Testis (tissue), 3 donors: Measurements from ENCODE around the gene SLC9A8. TPM values are rescaled to one million over a fixed set of nuclear protein-coding genes. Genes with fewer than 3 reads are reported as not detected.

Experiments used
- DNase-seq: peaks from one replicate; pipeline ENCODE4 v3.0.0-alpha.2; 2019
- H3K27ac ChIP-seq, 2 donors: fragments of 200-600 bp; sonication (generic); one replicate each; pipeline ENCODE4 v1.5.1; 2019
- H3K27me3 ChIP-seq: fragments of 200-600 bp; sonication (generic); one replicate; pipeline ENCODE4 v1.5.1; 2019
- H3K36me3 ChIP-seq: fragments of 200-600 bp; sonication (generic); one replicate; pipeline ENCODE4 v1.5.1; 2017; ENCODE audit warnings: low read depth; ENCODE audit errors: missing control alignments
- H3K4me1 ChIP-seq: fragments of 200-600 bp; sonication (generic); one replicate; pipeline ENCODE4 v1.5.1; 2019
- H3K4me3 ChIP-seq, 2 donors: fragments of 200-600 bp; sonication (generic); one replicate each; pipeline ENCODE4 v1.5.1; 2017 to 2019
- H3K9me3 ChIP-seq: fragments of 200-600 bp; sonication (generic); one replicate; pipeline ENCODE4 v1.5.1; 2017
- CTCF ChIP-seq, 3 experiments: fragments of 450-650 bp in 2 of 3; fragments of 200-600 bp in 1 of 3; sonication (generic) in 1 of 3; IDR thresholded peaks; one replicate each; pipeline ENCODE4 v1.5.1; 2016 to 2019; ENCODE audit warnings: antibody characterized with exemption in 3 of 3, mild to moderate bottlenecking in 2 of 3, moderate library complexity in 1 of 3
- POLR2A ChIP-seq: fragments of 450-650 bp; IDR thresholded peaks from one replicate; pipeline ENCODE4 v1.6.1; 2017; ENCODE audit warnings: antibody characterized with exemption, mild to moderate bottlenecking, moderate library complexity
- WGBS, 2 donors: methylation state at CpG; one replicate each; pipeline ENCODE4 v1.1.5; 2018; 5-methylcytosine and 5-hydroxymethylcytosine counted together
- intact Hi-C: fragments of 100-400 bp; cut with DNase I; formaldehyde crosslinking; loops from one replicate; pipeline ENCODE4 v1.15.1; 2023; ENCODE audit warnings: low total_unique reads
- polyA plus RNA-seq: library from polyadenylated mRNA; stranded (reverse); fragments of 350-450 nt; fragmentation: Illumina TruSeq; extraction: RNeasy Lipid Tissue Mini Kit (QIAGEN cat#74804); gene quantifications from one replicate; pipeline ENCODE4 v1.2.3, GENCODE V29; 2014; ENCODE audit warnings: low read depth, low replicate concordance; ENCODE audit not compliant: insufficient read depth
- total RNA-seq, 2 donors: library from RNA; depleted of rRNA; stranded (reverse); fragments of >200 nt; gene quantifications; one replicate each; pipeline ENCODE4 v1.2.3, GENCODE V29; 2016

The SLC9A8 gene
- total and polyA plus RNA-seq, 3 donors from 2014 or later, result 21.3 to 33.0 (median 32.7) TPM

GRCh38 chr20:49907405-49908257, 95.0 kb downstream of the SLC9A8 start:
- H3K4me3 ChIP-seq, result no peak overlapping the region
- 89 to 91% methylated on average over 13 to 19 of the region's 19 CpGs for WGBS, 2 donors
- H3K9me3 ChIP-seq, result no peaks in the 10 kb centered on the region
- intact Hi-C loops, result no loop called here
- no peak overlapping the region for H3K27ac ChIP-seq
- no peak for TF ChIP-seq CTCF (IDR thresholded peaks at IDR 0.05)
- TF ChIP-seq POLR2A, result no peak
- DNase-seq, result no peak
- no peaks in the 10 kb centered on the region for H3K36me3 ChIP-seq
- H3K4me1 ChIP-seq, result peaks cover 7% of the 10 kb centered on the region
- H3K27me3 ChIP-seq, result no peaks in the 10 kb centered on the region

GRCh38 chr20:49908258-49908565, 95.6 kb downstream of the SLC9A8 start:
- WGBS, 2 donors, result 96 to 97% methylated on average over 8 to 11 of the region's 11 CpGs
- H3K4me1 ChIP-seq, result peaks cover 7% of the 10 kb centered on the region
- no peaks in the 10 kb centered on the region for H3K27me3 ChIP-seq
- no peaks in the 10 kb centered on the region for H3K36me3 ChIP-seq
- no peaks in the 10 kb centered on the region for H3K9me3 ChIP-seq
- no peak for DNase-seq
- TF ChIP-seq POLR2A, result no peak
- TF ChIP-seq CTCF (IDR thresholded peaks at IDR 0.05), result no peak
- no peak overlapping the region for H3K27ac ChIP-seq
- H3K4me3 ChIP-seq, result no peak overlapping the region
- intact Hi-C loops, result no loop called here

GRCh38 chr20:49909499-49910339, 97.1 kb downstream of the SLC9A8 start:
- peak; percentile 62 for DNase-seq
- peaks cover 22% of the 10 kb centered on the region for H3K4me1 ChIP-seq
- H3K36me3 ChIP-seq, result no peaks in the 10 kb centered on the region

GRCh38 chr20:49910340-49910706, 97.7 kb downstream of the SLC9A8 start:
- peaks cover 23% of the 10 kb centered on the region for H3K4me1 ChIP-seq
- WGBS, 2 donors, result 28 to 67% methylated on average over 2 to 4 of the region's 4 CpGs

More at GRCh38 chr20:49909499-49910339, 97.1 kb downstream of the SLC9A8 start:
- intact Hi-C loops, result no loop called here
- Histone ChIP-seq H3K27me3 (no peaks in the 10 kb centered on the region), H3K4me3 (no peak overlapping the region), H3K27ac (peak overlapping the region; percentile 14 to 15), H3K9me3 (no peaks in the 10 kb centered on the region)
- TF ChIP-seq POLR2A (no peak), CTCF (IDR thresholded peaks at IDR 0.05) (peak in 1 of 3 experiments; percentile 38)
- 58 to 76% methylated on average over 25 to 28 of the region's 28 CpGs for WGBS, 2 donors

More at GRCh38 chr20:49910340-49910706, 97.7 kb downstream of the SLC9A8 start:
- no peak for TF ChIP-seq POLR2A
- TF ChIP-seq CTCF (IDR thresholded peaks at IDR 0.05), result no peak
- H3K4me3 ChIP-seq, result no peak overlapping the region
- H3K27me3 ChIP-seq, result no peaks in the 10 kb centered on the region
- no peaks in the 10 kb centered on the region for H3K36me3 ChIP-seq
- no peak overlapping the region for H3K27ac ChIP-seq
- intact Hi-C loops, result no loop called here
- DNase-seq, result no peak
- H3K9me3 ChIP-seq, result no peaks in the 10 kb centered on the region
